GM18907 (cell line): ENCODE results near the gene MARCKSL1.
"Not testable (repeated sequence)": the region's sequence is repeated elsewhere in the genome, so short reads cannot be mapped to it uniquely, and the experiment has no call there.

ENCODE experiments used
- ATAC-seq: cut with Tn5 transposase; IDR thresholded peaks from one replicate; pipeline ENCODE4 v1.9.1; 2021; ENCODE audit warnings: mild to moderate bottlenecking, moderate library complexity; ENCODE audit not compliant: unreplicated experiment

MARCKSL1 gene, protein sequence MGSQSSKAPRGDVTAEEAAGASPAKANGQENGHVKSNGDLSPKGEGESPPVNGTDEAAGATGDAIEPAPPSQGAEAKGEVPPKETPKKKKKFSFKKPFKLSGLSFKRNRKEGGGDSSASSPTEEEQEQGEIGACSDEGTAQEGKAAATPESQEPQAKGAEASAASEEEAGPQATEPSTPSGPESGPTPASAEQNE

DNA sequence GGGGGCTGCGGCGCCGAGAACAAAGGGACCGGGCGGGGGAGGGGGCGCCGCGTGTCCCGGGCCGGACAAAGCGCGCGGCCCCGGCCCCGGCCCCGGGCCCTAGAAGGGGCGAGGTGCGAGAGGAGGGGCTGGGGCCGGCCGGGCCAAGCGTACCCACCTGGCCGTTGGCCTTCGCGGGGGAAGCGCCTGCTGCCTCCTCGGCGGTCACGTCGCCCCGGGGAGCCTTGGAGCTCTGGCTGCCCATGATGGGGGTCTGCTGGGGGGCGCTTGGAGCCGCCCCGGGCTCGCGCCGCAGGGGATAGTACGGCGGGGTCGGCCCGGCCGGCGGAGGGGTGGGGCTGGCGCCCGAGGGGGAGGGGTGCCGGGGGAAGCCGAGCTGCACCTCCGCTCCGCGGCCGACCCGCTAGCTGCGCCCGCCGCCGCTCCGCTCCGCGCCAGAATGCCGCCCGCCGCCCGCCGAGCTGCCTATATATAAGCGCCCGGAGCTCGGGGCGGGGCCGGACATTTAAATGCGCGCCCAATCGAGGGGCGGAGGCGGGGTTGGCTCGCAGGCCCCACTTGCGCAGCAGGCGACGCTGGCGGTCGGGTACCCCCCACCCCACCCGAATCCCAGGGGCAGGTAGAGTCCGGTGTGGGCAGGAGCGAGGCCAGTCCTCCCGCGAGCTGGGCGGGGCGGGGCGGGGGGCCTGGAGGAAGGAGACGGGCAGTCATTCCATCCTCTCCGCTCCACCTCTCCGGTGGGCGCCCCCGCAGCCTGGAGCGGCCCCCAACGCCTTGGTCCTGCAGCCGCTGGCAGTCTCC is at the start of gene MARCKSL1:
Gene MARCKSL1 (minus strand): TSS at position 444 of the 801 bp plus-strand sequence. CDS start 200 bp downstream, at position 244.
- ATAC-seq = peak; percentile 49

DNA sequence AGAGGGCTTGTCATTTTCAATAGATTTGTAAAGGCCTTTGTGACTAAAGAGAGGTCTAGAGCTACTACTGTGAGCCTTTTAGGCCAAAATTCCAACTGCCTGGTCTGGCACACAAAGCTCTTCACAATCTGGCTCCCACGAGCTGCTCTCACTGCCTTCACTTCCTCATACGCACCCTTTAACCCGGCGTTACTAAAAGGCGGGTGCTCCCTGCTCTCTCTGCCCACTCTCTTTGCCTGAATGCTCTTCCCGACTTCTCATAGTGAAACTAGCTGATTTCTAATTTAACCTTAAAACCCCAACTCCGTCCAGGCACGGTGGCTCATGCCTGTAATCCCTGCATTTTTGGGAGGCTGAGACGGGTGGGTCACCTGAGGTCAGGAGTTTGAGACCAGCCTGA is 44.0 kb upstream of the MARCKSL1 start:
- ATAC-seq = no peak

DNA sequence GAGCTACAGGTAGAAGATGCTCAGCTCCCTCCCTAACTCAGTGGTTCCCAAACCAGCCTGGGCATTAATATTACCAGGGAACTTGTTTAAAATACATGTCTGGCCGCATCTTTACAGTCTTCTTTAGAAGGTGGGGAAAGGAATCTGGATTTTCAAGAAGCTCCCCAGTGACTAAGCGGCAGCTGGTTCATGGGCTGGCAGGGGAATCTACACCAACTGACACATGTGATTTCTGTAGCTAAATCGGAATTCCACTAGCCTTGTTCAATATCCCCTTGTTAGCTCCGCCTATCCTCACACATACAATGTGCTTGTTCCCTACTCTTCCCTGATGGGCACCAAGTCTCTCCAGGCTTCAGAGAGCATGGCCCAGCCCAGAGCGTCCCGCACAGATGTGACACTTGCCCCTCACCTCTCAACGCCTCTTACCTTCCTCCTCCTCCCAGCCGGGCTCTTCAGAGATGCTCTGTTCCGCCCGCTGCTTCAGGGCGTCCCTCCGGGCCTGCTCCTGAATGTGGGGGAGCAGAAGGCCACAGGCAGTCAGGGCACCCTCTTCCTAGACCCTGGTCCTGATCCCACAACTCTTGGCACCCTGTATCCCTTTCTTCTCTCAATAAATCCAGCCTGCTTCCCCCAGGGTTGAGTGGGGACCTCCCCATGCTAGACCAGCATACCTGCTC is 41.6 kb upstream of the MARCKSL1 start:
- no peak for ATAC-seq

DNA sequence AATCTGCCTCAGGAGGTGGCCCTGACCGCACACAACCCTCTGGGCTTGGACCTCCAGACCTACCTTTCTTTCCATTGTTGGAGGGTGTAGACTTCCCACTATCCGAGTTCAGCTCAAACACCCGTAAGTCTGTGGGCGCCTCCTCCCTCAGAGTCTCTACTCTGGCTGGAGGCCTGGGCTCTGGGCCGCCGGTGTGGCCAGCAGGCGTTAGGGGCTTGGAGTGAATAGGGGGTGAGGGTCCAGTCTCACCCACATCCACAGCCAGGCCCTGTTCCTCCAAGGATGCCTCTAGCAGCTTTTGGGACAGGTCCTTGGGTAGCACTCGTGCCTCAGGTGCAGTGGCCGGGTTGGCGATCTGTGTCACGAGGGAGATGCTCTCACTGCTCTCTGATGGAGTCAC is 40.2 kb upstream of the MARCKSL1 start:
- no peak for ATAC-seq

DNA sequence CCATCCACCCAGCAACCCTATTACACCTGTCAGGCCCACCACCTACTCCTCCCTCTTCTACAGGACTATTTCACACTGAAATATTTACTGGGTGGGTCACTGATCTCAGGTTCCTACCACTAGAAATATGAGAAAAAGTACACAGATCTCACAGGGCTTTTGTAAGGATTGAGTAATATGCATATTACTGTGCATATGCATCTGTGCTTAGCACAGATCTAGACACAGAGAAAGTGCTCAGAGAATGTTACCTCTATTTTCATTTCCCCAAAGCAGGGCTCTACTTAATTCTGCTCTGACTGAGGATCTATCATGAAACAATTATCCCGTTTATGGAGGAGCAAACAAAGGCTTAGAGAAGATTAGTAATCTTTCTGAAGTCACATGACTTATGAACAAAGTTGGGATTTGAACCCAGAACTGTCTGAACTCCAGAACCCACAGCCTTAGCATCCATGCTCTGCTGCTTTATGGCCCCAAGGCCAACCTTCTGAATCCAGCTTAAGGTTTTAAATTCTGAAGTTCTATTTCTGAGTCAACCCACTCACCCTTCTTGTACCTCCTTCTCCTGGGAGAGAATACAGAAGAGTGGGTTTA is 38.1 kb upstream of the MARCKSL1 start:
- ATAC-seq = no peak

DNA sequence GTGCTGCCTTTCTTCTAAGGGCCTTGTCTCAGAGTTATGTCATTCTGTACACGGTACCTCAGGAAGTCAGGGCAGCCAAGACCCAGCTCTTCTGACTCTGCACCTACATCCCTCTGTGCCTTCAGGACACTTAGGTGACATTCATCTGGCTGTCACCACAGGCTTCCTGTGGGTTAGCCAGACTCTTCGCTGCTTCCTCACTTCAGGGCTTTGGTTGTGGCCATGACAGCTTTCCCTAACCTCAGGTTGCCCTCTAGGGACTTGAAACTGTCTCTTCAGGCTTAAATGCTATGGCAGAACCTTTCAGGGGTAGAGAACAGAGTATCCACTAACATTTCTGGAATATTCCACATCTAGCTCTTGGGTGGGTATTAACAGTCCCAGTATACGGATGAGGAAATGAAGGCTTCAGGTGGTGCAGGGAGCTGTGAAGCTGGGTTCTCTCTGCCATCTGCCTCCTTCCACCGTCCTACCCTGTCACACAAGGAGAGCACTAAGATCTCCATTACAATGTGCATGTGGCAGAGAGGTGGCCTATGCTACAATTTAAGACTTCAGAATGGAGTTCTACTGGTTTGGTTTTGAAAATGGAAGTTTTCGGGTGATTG is 36.2 kb upstream of the MARCKSL1 start:
- no peak for ATAC-seq

DNA sequence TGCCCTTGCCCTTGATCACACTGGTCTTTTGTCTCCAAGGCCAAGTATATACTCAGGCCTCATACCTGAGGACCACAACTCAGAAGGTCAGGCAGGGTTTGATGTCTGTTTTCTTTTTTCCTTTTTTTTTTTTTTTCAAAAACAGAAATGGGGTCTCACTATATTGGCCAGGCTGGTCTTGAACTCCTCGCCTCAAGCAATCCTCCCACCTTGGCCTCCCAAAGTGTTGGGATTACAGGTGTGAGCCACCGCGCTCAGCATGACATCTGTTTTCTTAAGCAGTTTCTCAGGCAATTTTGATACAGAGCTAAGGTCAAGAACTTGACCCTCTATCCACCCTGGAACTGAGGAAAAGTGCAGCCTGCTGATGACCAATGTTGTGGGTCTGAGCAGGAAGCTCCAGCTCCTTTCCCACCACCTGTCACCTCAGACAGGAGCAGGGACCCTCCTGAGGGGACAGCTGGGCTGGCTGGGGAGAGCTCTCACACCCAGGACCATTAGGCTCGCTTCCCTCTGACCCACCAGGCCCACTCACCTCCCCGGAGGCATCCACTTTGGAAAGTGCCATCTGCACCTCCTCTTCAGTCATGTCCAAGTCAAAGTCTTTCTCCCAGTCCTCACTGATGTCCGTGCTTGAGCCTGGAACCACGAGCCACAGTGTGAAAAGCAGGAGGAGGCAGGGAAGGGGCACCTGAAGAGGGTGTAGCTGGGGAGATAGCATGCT is 32.0 kb upstream of the MARCKSL1 start:
- no peak for ATAC-seq

DNA sequence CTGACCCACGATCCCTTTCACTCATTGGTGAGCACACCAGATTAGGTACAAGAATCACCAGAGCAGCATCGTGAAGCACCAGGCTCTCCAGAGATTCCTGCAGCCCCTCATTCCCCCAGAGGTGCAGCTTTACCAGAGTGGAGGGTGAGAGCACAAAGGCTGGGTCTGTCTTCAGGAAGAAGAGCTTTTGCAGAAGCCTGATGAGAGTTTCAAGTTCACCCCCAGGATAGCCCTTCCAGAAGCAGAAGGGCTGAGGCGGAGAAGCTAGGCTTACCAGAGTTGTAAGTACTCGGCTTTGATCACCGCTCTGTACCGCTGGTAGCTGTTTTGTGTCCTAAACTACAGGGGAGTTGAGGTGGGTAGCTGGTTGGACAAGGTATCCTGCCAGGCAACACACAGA is 29.4 kb upstream of the MARCKSL1 start:
- ATAC-seq = no peak

DNA sequence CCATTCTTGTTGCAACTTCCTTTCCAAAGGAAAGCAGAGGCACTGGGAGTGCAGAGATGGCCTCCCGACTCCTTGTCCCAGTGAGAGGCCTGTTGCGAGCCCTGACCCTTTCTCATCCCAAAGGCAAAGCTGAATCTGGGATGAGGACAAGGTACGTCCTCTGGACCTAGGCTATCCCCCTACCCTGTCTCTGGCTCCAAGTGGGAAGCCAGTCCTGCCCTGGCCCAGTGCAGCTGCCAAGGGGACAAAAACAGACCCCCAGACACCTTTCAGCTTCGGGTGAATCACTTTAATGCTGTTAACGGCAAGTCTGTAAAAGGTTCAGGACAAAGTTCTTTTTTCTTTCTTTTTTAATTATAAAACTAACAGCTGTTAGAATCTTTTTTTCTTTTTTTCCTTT is 28.8 kb upstream of the MARCKSL1 start:
- no peak for ATAC-seq

DNA sequence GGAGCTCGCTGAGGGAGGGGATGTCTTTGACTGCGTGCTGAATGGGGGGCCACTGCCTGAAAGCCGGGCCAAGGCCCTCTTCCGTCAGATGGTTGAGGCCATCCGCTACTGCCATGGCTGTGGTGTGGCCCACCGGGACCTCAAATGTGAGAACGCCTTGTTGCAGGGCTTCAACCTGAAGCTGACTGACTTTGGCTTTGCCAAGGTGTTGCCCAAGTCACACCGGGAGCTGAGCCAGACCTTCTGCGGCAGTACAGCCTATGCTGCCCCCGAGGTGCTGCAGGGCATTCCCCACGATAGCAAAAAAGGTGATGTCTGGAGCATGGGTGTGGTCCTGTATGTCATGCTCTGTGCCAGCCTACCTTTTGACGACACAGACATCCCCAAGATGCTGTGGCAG is 27.7 kb upstream of the MARCKSL1 start:
- ATAC-seq = no peak

DNA sequence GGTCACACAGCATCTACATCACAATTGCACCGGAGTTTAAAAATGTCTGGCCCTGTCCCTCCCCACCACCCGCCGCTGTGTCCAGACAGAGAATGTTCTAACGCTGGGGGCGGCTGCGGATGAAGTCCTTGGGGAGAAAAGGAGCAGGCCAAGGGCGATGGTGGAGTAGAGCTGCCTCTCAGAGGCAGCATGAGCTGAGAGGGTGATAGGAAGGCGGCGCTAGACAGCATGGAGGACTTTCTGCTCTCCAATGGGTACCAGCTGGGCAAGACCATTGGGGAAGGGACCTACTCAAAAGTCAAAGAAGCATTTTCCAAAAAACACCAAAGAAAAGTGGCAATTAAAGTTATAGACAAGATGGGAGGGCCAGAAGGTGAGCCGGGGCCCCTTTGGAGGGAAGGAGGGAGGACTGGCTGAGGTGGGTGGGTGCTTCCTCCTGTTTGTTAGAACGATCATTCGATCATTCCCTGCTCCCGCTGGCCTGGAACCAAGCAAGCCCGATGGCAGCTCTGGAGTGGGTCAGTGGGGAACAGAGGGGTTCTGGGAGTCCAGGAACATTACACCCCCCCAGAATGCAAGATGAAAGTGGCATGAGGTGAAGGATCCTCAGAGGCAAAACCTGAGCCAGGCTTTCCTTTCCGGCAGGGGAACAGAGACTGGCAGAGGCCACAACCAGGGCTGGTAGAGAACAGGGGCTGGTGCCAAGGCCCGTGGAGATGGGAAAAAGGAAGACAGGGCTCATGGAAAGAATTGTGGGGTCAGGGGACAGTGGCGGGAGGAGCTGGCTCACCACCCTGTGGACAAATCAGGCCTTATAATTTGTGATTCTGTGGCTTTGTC is 26.7 kb upstream of the MARCKSL1 start, which contains the start of the genes FAM229A and TSSK3:
Gene FAM229A (minus strand): TSS at position 12 of the 840 bp plus-strand sequence. CDS start 394 bp downstream, outside the sequence.
Gene TSSK3 (plus strand): TSS at position 66 of the 840 bp plus-strand sequence. CDS start 163 bp downstream, at position 229.
- ATAC-seq = no peak

DNA sequence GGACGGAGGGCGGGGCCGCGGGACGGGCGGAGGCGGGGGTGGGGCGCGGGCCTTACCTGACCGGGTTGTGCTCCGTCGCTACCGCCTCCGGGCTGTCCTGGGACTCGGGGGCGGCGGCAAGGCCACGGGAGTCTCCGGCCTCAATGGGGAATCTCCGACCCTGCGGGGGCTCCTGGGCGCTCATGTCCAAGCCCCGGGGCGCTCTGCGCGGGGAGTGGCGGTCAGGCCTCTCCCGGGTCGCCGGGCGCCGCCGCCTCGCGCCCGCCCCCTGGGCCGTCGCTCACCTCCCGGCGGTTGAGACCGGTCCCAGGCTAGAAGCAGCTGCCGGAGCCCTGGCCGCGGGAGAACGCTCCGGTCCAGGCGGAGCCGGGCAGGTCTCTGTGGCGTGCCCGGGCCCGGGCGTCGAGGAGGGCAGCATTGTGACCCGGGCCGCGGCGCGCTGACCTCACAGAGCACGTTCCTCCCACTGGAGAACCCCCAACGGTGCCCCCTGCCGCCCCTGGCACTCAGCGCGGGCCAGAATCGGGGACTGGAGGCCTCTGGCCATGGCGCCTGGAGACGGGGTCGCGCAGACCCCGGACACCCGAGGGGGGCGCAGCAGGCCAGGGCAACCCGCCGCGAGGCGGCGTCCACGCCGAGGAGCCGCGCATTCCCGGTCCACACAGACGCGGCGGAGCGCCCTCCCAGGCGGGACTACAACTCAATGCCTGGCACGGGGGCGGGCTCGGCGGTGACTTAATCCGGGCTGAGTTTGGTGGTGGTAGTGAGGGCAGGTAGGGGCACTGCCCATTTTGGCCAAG is 25.8 kb upstream of the MARCKSL1 start:
- no peak for ATAC-seq

DNA sequence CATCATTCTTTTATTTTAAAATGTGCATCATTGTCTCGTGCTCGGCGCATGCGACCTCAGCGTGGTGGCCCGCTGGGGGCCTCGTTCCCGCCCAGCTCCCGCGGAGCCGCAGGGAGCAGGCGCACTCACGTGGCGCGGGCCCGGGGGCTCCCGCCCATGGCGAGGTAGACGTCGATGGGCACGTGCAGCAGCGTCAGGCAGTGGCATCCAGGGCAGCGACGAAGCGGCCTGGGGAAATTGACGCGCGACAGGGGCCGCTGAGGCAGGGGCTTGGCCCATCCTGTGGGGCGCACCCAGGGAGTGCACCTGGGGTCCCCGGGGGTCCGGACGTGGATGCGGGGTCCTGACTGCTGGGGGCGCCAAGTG is 25.3 kb upstream of the MARCKSL1 start:
- no peak for ATAC-seq

DNA sequence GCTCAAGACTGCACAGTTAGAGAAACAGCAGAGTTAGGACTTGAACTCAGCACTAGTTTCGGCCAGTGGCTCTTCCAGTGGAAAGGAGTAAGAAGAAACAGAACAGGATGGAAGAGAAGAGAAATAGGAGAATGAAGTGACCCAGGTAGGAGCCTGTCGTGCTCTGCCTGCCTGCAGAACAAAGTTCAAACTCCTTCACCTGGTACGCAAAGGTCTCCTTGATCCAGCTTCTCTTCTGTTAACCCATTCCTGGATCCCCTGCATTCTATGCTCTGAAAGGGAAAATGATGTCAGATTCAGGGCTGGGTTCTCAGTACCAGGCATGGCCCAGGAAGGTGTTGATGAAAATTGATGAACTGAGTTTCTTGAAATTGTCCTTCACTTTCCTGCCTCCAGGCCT is 22.4 kb upstream of the MARCKSL1 start:
- no peak for ATAC-seq

DNA sequence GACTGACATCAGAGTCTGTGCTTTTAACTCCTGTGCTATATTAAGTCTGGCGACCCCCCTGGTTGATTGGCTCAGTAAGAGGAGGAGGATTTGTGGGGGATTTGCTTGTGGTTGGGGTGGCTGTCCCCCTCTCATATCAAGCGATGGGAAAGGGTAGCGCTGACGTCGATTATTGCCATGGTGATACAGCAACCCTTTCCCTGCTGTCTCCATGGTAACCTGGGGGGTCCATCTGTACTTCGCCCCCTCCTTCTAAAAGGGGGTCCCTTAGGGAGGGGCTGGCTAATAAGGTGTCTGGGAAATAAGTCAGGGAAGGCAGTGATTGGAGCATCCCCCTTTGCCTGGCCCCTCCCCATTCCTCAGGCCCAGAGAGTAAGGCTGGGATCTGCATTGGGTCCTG is 21.6 kb upstream of the MARCKSL1 start:
- ATAC-seq = no peak

DNA sequence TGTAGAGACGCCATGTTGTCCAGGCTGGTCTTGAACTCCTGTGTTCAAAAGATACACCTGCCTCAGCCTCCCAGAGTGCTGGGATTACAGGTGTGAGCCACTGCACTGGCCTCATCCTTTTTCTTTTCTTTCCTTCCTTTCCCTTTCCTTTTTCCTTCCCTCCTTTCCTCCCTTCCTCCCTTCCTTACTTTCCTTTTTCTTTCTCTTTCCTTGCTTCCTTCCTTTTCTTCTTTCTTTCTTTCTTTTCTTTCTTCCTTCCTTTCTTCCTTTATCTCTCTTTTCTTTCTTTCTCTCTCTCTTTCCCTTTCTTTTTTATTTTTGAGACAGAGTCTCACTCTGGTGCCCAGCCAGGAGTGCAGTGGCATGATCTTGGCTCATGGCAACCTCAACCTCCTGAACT is 20.4 kb upstream of the MARCKSL1 start:
- ATAC-seq = no peak

DNA sequence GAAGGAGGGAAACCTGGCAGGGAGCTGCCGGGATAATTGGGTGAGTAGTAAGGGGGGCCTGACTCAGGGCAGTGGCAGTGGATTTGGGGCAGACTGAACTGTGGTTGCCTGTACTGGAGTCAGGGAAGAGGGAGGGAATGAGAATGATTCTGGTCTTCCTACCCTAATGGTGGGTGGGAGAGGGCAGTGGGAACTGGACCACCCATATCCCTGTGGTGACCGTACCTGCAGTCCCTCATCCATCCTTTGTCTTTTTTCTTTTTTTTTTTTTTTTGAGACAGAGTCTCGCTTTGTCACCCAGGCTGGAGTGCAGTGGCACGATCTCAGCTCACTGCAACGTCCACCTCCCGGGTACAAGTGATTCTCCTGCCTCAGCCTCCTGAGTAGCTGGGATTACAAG is 19.7 kb upstream of the MARCKSL1 start:
- not testable (repeated sequence) for ATAC-seq

DNA sequence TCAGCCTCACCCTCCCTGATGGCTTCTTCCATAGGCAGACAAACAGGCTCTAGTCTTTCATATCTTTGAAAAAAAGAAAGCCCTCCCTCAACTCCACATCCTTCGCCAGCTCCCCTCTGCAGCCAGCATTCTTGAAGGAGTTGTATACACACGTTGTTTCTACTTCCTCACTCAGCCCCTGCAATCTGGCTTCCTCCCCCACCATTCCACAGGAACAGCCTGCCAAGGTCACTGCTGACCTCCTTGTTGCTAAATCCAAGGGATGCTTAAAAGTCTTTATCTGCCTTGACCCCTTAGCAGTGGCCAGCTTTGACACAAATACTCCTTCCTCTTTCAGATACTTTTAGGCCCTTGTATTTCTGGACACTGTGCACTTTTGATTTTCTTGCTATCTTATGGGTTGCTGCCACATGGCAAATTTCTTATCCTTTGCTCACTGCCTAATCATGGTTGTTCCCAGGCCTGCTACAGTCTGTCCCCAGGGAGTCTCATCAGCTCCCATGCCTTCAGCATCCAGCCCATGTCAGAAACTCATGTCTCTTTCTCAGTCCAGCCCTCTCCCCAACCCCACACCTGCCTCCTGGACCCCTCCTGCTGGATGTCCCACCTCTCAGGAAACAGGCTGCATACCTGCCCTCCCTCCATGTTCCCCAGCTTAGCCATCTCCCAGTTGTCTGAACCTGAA is 18.0 kb upstream of the MARCKSL1 start:
- no peak for ATAC-seq
